ENCODE results near the gene ASGR2.

The ASGR2 gene

DNA sequence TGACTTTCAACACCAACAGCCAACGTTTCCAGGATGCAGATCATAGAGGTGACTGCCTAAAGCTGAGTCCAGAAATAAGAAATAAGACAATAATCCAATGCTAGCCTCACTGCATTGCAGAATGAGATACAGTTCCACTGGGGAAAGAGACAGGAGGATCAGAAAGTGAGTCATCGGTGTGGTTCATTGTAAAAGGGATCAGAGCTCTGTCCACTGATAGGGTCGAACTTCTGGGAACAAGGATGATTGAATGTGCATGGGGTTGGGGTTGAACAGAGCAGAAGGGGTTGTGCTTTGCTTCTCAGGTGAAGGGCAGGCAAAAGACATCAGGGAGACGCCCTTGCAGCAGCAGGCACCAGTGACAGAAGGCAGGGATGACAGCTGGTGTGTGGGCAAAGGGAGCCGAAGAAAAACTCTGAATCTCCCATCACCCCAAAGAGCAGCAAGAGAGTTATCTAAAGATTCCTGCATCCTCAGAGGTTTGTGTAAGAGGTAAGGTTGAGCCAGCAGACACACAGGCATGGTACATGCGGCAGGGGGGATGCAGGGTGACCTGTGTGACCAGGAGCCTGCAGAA lies 51.0 kb downstream of the ASGR2 start:
- in situ Hi-C loops (cut with MboI; ENCODE audit: low sequenced_read_pairs, unreplicated experiment) = no loop called here
- TF ChIP-seq, protein P1, sequence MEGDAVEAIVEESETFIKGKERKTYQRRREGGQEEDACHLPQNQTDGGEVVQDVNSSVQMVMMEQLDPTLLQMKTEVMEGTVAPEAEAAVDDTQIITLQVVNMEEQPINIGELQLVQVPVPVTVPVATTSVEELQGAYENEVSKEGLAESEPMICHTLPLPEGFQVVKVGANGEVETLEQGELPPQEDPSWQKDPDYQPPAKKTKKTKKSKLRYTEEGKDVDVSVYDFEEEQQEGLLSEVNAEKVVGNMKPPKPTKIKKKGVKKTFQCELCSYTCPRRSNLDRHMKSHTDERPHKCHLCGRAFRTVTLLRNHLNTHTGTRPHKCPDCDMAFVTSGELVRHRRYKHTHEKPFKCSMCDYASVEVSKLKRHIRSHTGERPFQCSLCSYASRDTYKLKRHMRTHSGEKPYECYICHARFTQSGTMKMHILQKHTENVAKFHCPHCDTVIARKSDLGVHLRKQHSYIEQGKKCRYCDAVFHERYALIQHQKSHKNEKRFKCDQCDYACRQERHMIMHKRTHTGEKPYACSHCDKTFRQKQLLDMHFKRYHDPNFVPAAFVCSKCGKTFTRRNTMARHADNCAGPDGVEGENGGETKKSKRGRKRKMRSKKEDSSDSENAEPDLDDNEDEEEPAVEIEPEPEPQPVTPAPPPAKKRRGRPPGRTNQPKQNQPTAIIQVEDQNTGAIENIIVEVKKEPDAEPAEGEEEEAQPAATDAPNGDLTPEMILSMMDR (IDR thresholded peaks at IDR 0.05; ENCODE audit: borderline replicate concordance, control extremely low read depth, extremely low read depth, insufficient read depth, missing control alignments) = no peak
- DNase-seq (ENCODE audit: low spot score) = no peak

DNA sequence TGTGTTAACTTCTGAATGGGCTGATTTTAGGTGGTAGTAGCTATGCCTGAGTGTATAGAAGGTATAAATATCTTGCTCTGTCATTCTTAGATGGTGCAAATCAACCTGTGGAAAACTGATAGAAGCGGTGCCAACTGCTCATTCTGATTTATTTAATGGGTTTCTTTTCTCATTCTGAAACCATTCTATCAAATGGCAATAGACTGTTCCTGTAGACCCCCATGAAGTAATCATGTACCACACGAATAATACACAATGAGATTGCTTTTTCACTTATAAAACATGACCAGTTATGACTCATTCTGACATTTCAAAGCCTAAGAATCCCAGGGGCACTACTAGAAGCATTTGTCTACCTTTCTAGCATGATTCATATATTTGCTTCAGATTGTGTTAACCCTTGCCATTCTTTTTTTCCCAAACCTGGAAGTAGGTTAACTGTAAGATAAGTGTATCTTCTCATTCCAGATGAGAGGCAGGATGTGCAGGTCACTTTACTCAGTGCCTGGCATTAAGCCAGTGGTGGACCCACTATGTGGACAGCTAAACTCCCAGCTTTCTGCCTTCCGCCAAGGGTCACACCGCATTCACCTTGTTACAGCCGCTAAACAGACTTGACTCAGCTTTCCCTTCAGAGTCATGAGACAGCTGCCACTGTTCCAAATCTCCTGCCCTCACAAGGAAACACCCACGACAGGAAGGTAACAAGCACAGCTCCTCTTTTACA lies 54.3 kb downstream of the ASGR2 start:
- in situ Hi-C loops (cut with MboI; ENCODE audit: low sequenced_read_pairs, unreplicated experiment) = no loop called here
- TF ChIP-seq, protein P1 (IDR thresholded peaks at IDR 0.05; ENCODE audit: borderline replicate concordance, control extremely low read depth, extremely low read depth, insufficient read depth, missing control alignments) = no peak
- no peak for DNase-seq (ENCODE audit: low spot score)

DNA sequence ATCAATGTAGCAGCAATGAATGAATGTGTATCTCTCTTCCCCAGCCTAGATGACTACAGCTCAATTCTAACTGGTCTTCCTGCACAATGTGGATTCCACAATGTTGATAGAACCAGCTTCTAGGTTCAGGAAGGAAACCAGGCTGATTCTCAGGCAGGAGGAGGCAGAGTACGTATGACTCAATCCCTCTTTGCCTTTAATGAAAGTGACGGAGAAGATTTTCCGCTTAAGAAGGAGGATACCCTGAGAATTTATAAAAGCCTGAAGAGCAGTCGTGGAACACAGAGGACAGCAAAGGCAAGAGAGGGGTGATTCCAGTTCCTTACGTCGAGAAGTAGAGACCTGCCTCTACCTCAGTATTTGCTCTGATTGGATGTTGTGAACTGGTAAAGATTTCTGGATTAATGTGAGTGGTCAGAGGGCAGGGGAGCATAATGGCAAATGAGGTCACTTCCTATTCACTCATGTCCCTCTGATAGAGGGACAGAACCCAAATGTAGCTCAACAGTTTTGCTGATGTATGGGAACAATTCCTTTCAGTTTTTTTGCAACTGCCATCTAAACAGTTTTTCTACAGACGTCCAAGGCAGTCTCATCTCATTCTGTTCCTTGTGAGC lies 55.7 kb downstream of the ASGR2 start:
- no peak for DNase-seq (ENCODE audit: low spot score)
- in situ Hi-C loops (cut with MboI; ENCODE audit: low sequenced_read_pairs, unreplicated experiment) = no loop called here
- TF ChIP-seq, protein P1 (IDR thresholded peaks at IDR 0.05; ENCODE audit: borderline replicate concordance, control extremely low read depth, extremely low read depth, insufficient read depth, missing control alignments) = no peak

DNA sequence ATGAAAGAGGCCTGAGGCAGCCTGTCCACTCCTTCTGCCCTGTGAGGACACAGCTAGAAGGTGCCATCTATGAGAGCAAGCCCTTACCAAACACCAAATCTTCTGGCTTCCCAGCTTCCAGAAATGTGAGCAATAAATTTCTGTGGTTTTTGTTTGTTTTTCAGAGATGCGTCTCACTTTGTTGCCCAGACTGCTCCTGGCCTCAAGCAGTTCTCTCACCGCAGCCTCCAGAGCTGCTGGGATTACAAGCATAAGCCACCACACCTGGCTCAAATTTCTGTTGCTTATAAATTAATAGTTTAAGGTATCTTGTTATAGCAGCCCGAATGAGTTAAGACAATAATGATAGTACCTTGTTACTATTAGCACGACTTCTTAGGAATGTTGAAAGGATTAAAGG lies 58.2 kb downstream of the ASGR2 start:
- in situ Hi-C loops (cut with MboI; ENCODE audit: low sequenced_read_pairs, unreplicated experiment) = no loop called here
- DNase-seq (ENCODE audit: low spot score) = no peak
- TF ChIP-seq, protein P1 (IDR thresholded peaks at IDR 0.05; ENCODE audit: borderline replicate concordance, control extremely low read depth, extremely low read depth, insufficient read depth, missing control alignments) = no peak

Data from GM13976 (cell line).